Heart left ventricle (tissue), 16 donors: ENCODE measurements around the gene RFX6. TPM values are rescaled to one million over a fixed set of nuclear protein-coding genes. Genes with fewer than 3 reads are reported as not detected.
"Not testable (repeated sequence)": the region's sequence is repeated elsewhere in the genome, so short reads cannot be mapped to it uniquely, and the experiment has no call there.

Source experiments
- ATAC-seq, 4 donors: fragments of 200-7000 bp; cut with Tn5 transposase; one replicate each; pipeline ENCODE4 v1.9.1; 2020 to 2022; ENCODE audit warnings: moderate library complexity in 4 of 4, mild to moderate bottlenecking in 3 of 4, moderate number of reproducible peaks in 1 of 4
- DNase-seq, 5 donors: peaks; one replicate each; pipeline ENCODE4 v3.0.0-alpha.2; 2020
- H3K27ac ChIP-seq, 12 donors: fragments of 200-600 bp; sonication (generic) in 4 of 12; one replicate each; pipeline versions ENCODE4 v1.5.0 to v1.8.0; 2016 to 2022; ENCODE audit warnings: mild to moderate bottlenecking in 2 of 12
- H3K27me3 ChIP-seq, 9 donors: fragments of 200-600 bp; sonication (generic) in 2 of 9; one replicate each; pipeline versions ENCODE4 v1.5.1 to v1.8.0; 2016 to 2022; ENCODE audit warnings: mild to moderate bottlenecking in 3 of 9
- H3K36me3 ChIP-seq, 9 donors: fragments of 200-600 bp; sonication (generic) in 2 of 9; one replicate each; pipeline versions ENCODE4 v1.5.0 to v1.8.0; 2018 to 2022; ENCODE audit warnings: mild to moderate bottlenecking in 2 of 9
- H3K4me1 ChIP-seq, 12 donors: fragments of 200-600 bp; sonication (generic) in 4 of 12; one replicate each; pipeline versions ENCODE4 v1.5.0 to v1.8.0; 2016 to 2022; ENCODE audit warnings: mild to moderate bottlenecking in 3 of 12
- H3K4me3 ChIP-seq, 12 donors: fragments of 200-600 bp; sonication (generic) in 4 of 12; one replicate each; pipeline versions ENCODE4 v1.5.0 to v1.8.0; 2017 to 2022; ENCODE audit warnings: mild to moderate bottlenecking in 9 of 12, moderate library complexity in 4 of 12
- H3K9me3 ChIP-seq, 12 donors: fragments of 200-600 bp; sonication (generic) in 4 of 12; one replicate each; pipeline versions ENCODE4 v1.5.0 to v1.8.0; 2016 to 2022; ENCODE audit warnings: mild to moderate bottlenecking in 1 of 12
- CTCF ChIP-seq, 12 donors: fragments of 200-600 bp; sonication (generic) in 4 of 12; IDR thresholded peaks; one replicate each; pipeline versions ENCODE4 v1.5.0 to v1.8.0; 2018 to 2022; ENCODE audit warnings: antibody characterized with exemption in 12 of 12, mild to moderate bottlenecking in 5 of 12
- POLR2A ChIP-seq, 2 donors: fragments of 450-650 bp; IDR thresholded peaks; one replicate each; pipeline ENCODE4 v1.6.1; 2017; ENCODE audit warnings: antibody characterized with exemption in 2 of 2, mild to moderate bottlenecking in 2 of 2, moderate library complexity in 2 of 2
- WGBS, 4 donors: extraction: QIAGEN DNeasy Blood & Tissue Kit in 2 of 4; methylation state at CpG; one replicate each; pipeline versions ENCODE4 v1.1.5 to v1.1.7; 2013 to 2018; 5-methylcytosine and 5-hydroxymethylcytosine counted together
- intact Hi-C, 10 donors: fragments of 100-400 bp; cut with DNase I; formaldehyde crosslinking; loops; one replicate each; pipeline versions ENCODE4 v1.11.1 to v1.14.2; 2022
- long read RNA-seq, 3 donors: library from polyadenylated mRNA; unstranded; transcript quantifications; one replicate each; pipeline ENCODE4 v2.0.0, GENCODE V29; 2020 to 2021
- polyA plus RNA-seq, 2 donors: library from polyadenylated mRNA; stranded (reverse); fragments of 200-250 nt; gene quantifications; one replicate each; pipeline ENCODE4 v1.2.3, GENCODE V29; 2013
- total RNA-seq, 9 donors: library from RNA; depleted of rRNA in 2 of 9; stranded (reverse); fragments of >200 nt in 2 of 9; fragmentation: NEBNext Ultra II Directional in 3 of 9; extraction: Animal tissue kit (Norgen Biotek cat#: 25700) in 3 of 9; gene quantifications; one replicate each; pipeline versions ENCODE4 v1.1.0 to v1.2.4, GENCODE V29; 2016 to 2023
- donor health status: ischemic (EF 13 %, LVEDD 7.1; RV severe dilation, severe dysfunction).
- donor health status: healthy with polysubstance abuse.
- donor health status: DM: no; HTN: yes; CAD: no.
- donor health status: DM: no; HTN: no; CAD: no.
- donor health status: ischemic (EF 25% LVEDD 6.9; RV normal size, moderate dysfunction).
- donor health status: ischemic (EF 25% LVEDD 5.7; RV mildly dilated, moderate dysfunction).
- donor health status: healthy.
- donor health status: DM: yes; HTN: yes; CAD: no.
- donor health status: ischemic (EF 35%, LVEDD 5.7; RV mildly dilated, moderate dysfunction).
- donor health status: nonischemic (EF 11% LVEDD 7.7; RV severe dilation, severe dysfunction).
- donor health status: DM: yes; HTN: yes; CAD: no.
- donor health status: PGD.
- donor health status: ischemic (EF 29% LVEDD 5.4; RV normal size, mild dysfunction).
- donor health status: nonischemic (EF 23%, LVEDD 6.1; RV moderate dilation, normal function).

The RFX6 gene
- not detected for total RNA-seq
- polyA plus RNA-seq = not detected
- long read RNA-seq, donor 1 = 0 reads
- long read RNA-seq, donor 2 = 0 reads
- long read RNA-seq, donor 3 = 0 reads

- DNase-seq (no peak), ATAC-seq (peak in 1 of 4 donors; percentile 33)
- Histone ChIP-seq H3K4me1 (peaks cover 0 to 12% (median 1%) of the 10 kb centered on the region in 12 donors), H3K27me3 (peaks cover 17 to 62% (median 33%) of the 10 kb centered on the region in 9 donors), H3K36me3 (no peaks in the 10 kb centered on the region), H3K9me3 (peaks cover 0 to 7% (median 0%) of the 10 kb centered on the region in 12 donors), H3K4me3 (peak within 1 kb of the TSS in 10 of 12 donors; percentile 4 to 40 (median 22)), H3K27ac (no peak within 1 kb of the TSS)
- no peak for TF ChIP-seq CTCF (IDR thresholded peaks at IDR 0.05)
- 0 to 3% (median 2%) methylated on average over 47 to 73 of the region's 73 CpGs for WGBS, 4 donors
- intact Hi-C loops = no loop called here
Observed at GRCh38 chr6:116876635-116877611, at the start of gene RFX6. TSS of gene RFX6 (plus strand) at chr6:116877242. CDS start at chr6:116877276, 34 bp downstream.

- 42 to 47% (median 43%) methylated on average over 2 of the region's 2 CpGs for WGBS, 4 donors
- no peak for ATAC-seq
- no peak overlapping the region for H3K4me3 ChIP-seq
- no peaks in the 10 kb centered on the region for H3K27me3 ChIP-seq
- no peaks in the 10 kb centered on the region for H3K4me1 ChIP-seq
- no peak for DNase-seq
- intact Hi-C loops = no loop called here
- TF ChIP-seq POLR2A (IDR thresholded peaks at IDR 0.05) (no peak), CTCF (IDR thresholded peaks at IDR 0.05) (no peak)
- H3K9me3 ChIP-seq = peaks cover 0 to 30% (median 0%) of the 10 kb centered on the region in 12 donors
- no peaks in the 10 kb centered on the region for H3K36me3 ChIP-seq
- no peak overlapping the region for H3K27ac ChIP-seq
Observed at GRCh38 chr6:116827561-116828240, 49.3 kb upstream of the RFX6 start.

- no peak within 1 kb of the TSS for H3K4me3 ChIP-seq
- no peaks in the 10 kb centered on the region for H3K36me3 ChIP-seq
- ATAC-seq (no peak), DNase-seq (no peak)
- TF ChIP-seq POLR2A (IDR thresholded peaks at IDR 0.05) (no peak), CTCF (IDR thresholded peaks at IDR 0.05) (no peak)
- WGBS, 4 donors = 55 to 64% (median 62%) methylated on average over 2 of the region's 2 CpGs
- H3K27me3 ChIP-seq = no peaks in the 10 kb centered on the region
- peaks cover 0 to 18% (median 0%) of the 10 kb centered on the region in 12 donors for H3K9me3 ChIP-seq
- H3K4me1 ChIP-seq = no peaks in the 10 kb centered on the region
- no peak within 1 kb of the TSS for H3K27ac ChIP-seq
- intact Hi-C loops = no loop called here
Observed at GRCh38 chr6:116828983-116829382, 48.1 kb upstream of the RFX6 start, which contains the start of gene GPRC6A. TSS of gene GPRC6A (minus strand) at chr6:116829083. CDS start at chr6:116829013, 70 bp downstream.

- H3K27ac ChIP-seq, H3K4me3 ChIP-seq, H3K36me3 ChIP-seq, H3K4me1 ChIP-seq, H3K9me3 ChIP-seq, ATAC-seq, intact Hi-C loops, H3K27me3 ChIP-seq, DNase-seq: not testable (repeated sequence)
- 84 to 94% (median 91%) methylated on average over 2 of the region's 2 CpGs for WGBS, 4 donors
Observed at GRCh38 chr6:116834526-116834925, 42.5 kb upstream of the RFX6 start.
